Activated CD4-positive, alpha-beta T cell treated with anti-CD3 and anti-CD28 coated beads, Interleukin-2, amount 50 U/mL, for 24 hours (primary cell): ENCODE data around the gene MKNK2.
"Not testable (repeated sequence)": the region's sequence is repeated elsewhere in the genome, so short reads cannot be mapped to it uniquely, and the experiment has no call there.

Experiments
- DNase-seq, 2 donors: peaks; one replicate each; pipeline ENCODE4 v3.0.0-alpha.2; 2020; ENCODE audit warnings: low read depth in 1 of 2, low spot score in 1 of 2

MKNK2 gene

GRCh38 chr19:2044709-2045500 lies 6.1 kb downstream of the MKNK2 start:
- no peak for DNase-seq

GRCh38 chr19:2043961-2044708 lies 6.9 kb downstream of the MKNK2 start:
- no peak for DNase-seq

GRCh38 chr19:2043251-2043641 lies 7.8 kb downstream of the MKNK2 start:
- DNase-seq: no peak

GRCh38 chr19:2042485-2043250 lies 8.4 kb downstream of the MKNK2 start:
- DNase-seq: no peak

- peak; percentile 99 for DNase-seq
Measured at GRCh38 chr19:2041683-2042484, 9.2 kb downstream of the MKNK2 start.

- no peak for DNase-seq
Measured at GRCh38 chr19:2041433-2041682, 9.7 kb downstream of the MKNK2 start.

- DNase-seq: no peak
Measured at GRCh38 chr19:2040647-2041432, 10.2 kb downstream of the MKNK2 start.

GRCh38 chr19:2039959-2040646 lies 10.9 kb downstream of the MKNK2 start:
- DNase-seq: no peak

- DNase-seq: no peak
Measured at GRCh38 chr19:2039089-2039958, 11.7 kb downstream of the MKNK2 start.

- no peak for DNase-seq
Measured at GRCh38 chr19:2038284-2039088, 12.6 kb downstream of the MKNK2 start.

GRCh38 chr19:2037651-2038255 lies 13.3 kb downstream of the MKNK2 start:
- no peak for DNase-seq

- DNase-seq: no peak
Measured at GRCh38 chr19:2036424-2036823, 14.6 kb downstream of the MKNK2 start.

GRCh38 chr19:2035590-2035991 lies 15.5 kb downstream of the MKNK2 start:
- DNase-seq: no peak

GRCh38 chr19:2034729-2035589 lies 16.1 kb downstream of the MKNK2 start:
- no peak for DNase-seq

GRCh38 chr19:2034253-2034652 lies 16.8 kb downstream of the MKNK2 start:
- DNase-seq: not testable (repeated sequence)

- DNase-seq: no peak
Measured at GRCh38 chr19:2033825-2034159, 17.3 kb downstream of the MKNK2 start.
